OCI-M1 (cell line): ENCODE results near the gene BORCS5.
A peak's percentile ranks its signal among the peaks of the same experiment; 100 is the strongest.

Source experiments
- DNase-seq: peaks from one replicate; lab custom pipeline; 2025; lab: John Stamatoyannopoulos, UW

BORCS5 gene

GRCh38 chr12:12436831-12437345 lies 80.0 kb downstream of the BORCS5 start:
- DNase-seq: no peak

GRCh38 chr12:12439636-12440035 lies 82.8 kb downstream of the BORCS5 start:
- DNase-seq: no peak

GRCh38 chr12:12440784-12441428 lies 84.0 kb downstream of the BORCS5 start:
- no peak for DNase-seq

GRCh38 chr12:12441429-12441807 lies 84.5 kb downstream of the BORCS5 start:
- DNase-seq: no peak

GRCh38 chr12:12441843-12442461 lies 85.1 kb downstream of the BORCS5 start:
- DNase-seq: peak; percentile 94

- DNase-seq: no peak
Observed at GRCh38 chr12:12442548-12443071, 85.7 kb downstream of the BORCS5 start.

GRCh38 chr12:12443431-12443878 lies 86.6 kb downstream of the BORCS5 start:
- DNase-seq: no peak

GRCh38 chr12:12445165-12445881 lies 88.4 kb downstream of the BORCS5 start:
- no peak for DNase-seq

GRCh38 chr12:12445882-12446181 lies 89.0 kb downstream of the BORCS5 start:
- no peak for DNase-seq

- no peak for DNase-seq
Observed at GRCh38 chr12:12446786-12447185, 89.9 kb downstream of the BORCS5 start.

GRCh38 chr12:12447236-12447635 lies 90.4 kb downstream of the BORCS5 start:
- no peak for DNase-seq

- no peak for DNase-seq
Observed at GRCh38 chr12:12447837-12448236, 91.0 kb downstream of the BORCS5 start.

- DNase-seq: no peak
Observed at GRCh38 chr12:12449533-12450025, 92.7 kb downstream of the BORCS5 start.

- no peak for DNase-seq
Observed at GRCh38 chr12:12450043-12450471, 93.2 kb downstream of the BORCS5 start.

GRCh38 chr12:12451098-12451497 lies 94.2 kb downstream of the BORCS5 start:
- no peak for DNase-seq

- no peak for DNase-seq
Observed at GRCh38 chr12:12452326-12452902, 95.5 kb downstream of the BORCS5 start.

GRCh38 chr12:12453635-12454034 lies 96.8 kb downstream of the BORCS5 start:
- DNase-seq: no peak

GRCh38 chr12:12454315-12454714 lies 97.4 kb downstream of the BORCS5 start:
- DNase-seq: no peak

- peak; percentile 65 for DNase-seq
Observed at GRCh38 chr12:12456637-12457036, 99.8 kb downstream of the BORCS5 start.

- no peak for DNase-seq
Observed at GRCh38 chr12:12460935-12461922, 104.4 kb downstream of the BORCS5 start.

GRCh38 chr12:12461923-12462315 lies 105.0 kb downstream of the BORCS5 start:
- DNase-seq: no peak
